A673 (cell line): ENCODE measurements around the gene CD226.

Experiments used
- CTCF ChIP-seq: fragments of 300-800, 200-600 bp; sonication (generic); conservative IDR thresholded peaks from 2 replicates; pipeline ENCODE4 v1.5.1; 2017; ENCODE audit warnings: low read depth, mild to moderate bottlenecking, antibody characterized with exemption, low read length, moderate library complexity, mixed read lengths
- EZH2 ChIP-seq: fragments of 200-600 bp; sonication (generic); IDR thresholded peaks from 2 replicates; pipeline ENCODE4 v1.6.1; 2017; ENCODE audit warnings: borderline replicate concordance, low read depth, mild to moderate bottlenecking, mixed read lengths, antibody characterized with exemption, low read length; ENCODE audit not compliant: poor library complexity, severe bottlenecking

- TF ChIP-seq CTCF (no peak), EZH2 (no peak)
Measured at GRCh38 chr18:69968039-69968438, 20.4 kb upstream of the CD226 start.
